Spinal cord (tissue), 10 donors: Measurements from ENCODE around the gene KRTAP9-9. TPM values are rescaled to one million over a fixed set of nuclear protein-coding genes. Genes with fewer than 3 reads are reported as not detected.
A peak's percentile ranks its signal among the peaks of the same experiment; 100 is the strongest.

Source experiments
- DNase-seq, 6 donors: peaks; one replicate each; pipeline versions ENCODE4 v3.0.0 to v3.0.0-alpha.2; 2013 to 2015; ENCODE audit warnings: low spot score in 6 of 6, low read depth in 4 of 6
- H3K27ac ChIP-seq: one replicate; pipeline ENCODE4 v1.5.1; 2013; ENCODE audit warnings: low read depth, low read length, control low read depth
- H3K27me3 ChIP-seq: one replicate; pipeline ENCODE4 v1.6.1; 2013; ENCODE audit warnings: low read length; ENCODE audit not compliant: control insufficient read depth, insufficient read depth
- H3K36me3 ChIP-seq: one replicate; pipeline ENCODE4 v1.6.1; 2013; ENCODE audit warnings: low read length; ENCODE audit not compliant: control insufficient read depth, insufficient read depth
- H3K4me1 ChIP-seq: one replicate; pipeline ENCODE4 v1.6.1; 2013; ENCODE audit warnings: low read length; ENCODE audit not compliant: control insufficient read depth, insufficient read depth
- H3K4me3 ChIP-seq: one replicate; pipeline ENCODE4 v1.5.1; 2013; ENCODE audit warnings: low read depth, low read length, control low read depth
- H3K9me3 ChIP-seq: one replicate; pipeline ENCODE4 v1.6.1; 2013; ENCODE audit warnings: low read length; ENCODE audit not compliant: control insufficient read depth, insufficient read depth
- WGBS: methylation state at CpG from one replicate; pipeline ENCODE4 v1.1.5; 2013; ENCODE audit warnings: missing lambda C conversion rate; ENCODE audit not compliant: insufficient coverage; 5-methylcytosine and 5-hydroxymethylcytosine counted together
- polyA plus RNA-seq, 2 donors: library from polyadenylated mRNA; unstranded; fragments of 120-200 nt; gene quantifications; one replicate each; pipeline ENCODE4 v1.2.1, GENCODE V29; 2013; ENCODE audit not compliant: insufficient read length in 2 of 2
- total RNA-seq, 2 donors: library from RNA; depleted of rRNA in 1 of 2; stranded (reverse); fragments of 120-200 nt in 1 of 2; fragments of >200 nt in 1 of 2; gene quantifications; one replicate each; pipeline versions ENCODE4 v1.2.3 to v1.2.4, GENCODE V29; 2013 to 2014
- donor health status: healthy.

KRTAP9-9 gene
- total and polyA plus RNA-seq, 4 donors = not detected

- Histone ChIP-seq H3K9me3 (no peaks in the 10 kb centered on the region), H3K4me3 (no peak overlapping the region), H3K27me3 (no peaks in the 10 kb centered on the region), H3K36me3 (no peaks in the 10 kb centered on the region), H3K4me1 (no peaks in the 10 kb centered on the region), H3K27ac (no peak overlapping the region)
- WGBS = 100% methylated on average over 1 of the region's 3 CpGs
- DNase-seq = no peak
These were observed 31.9 kb downstream of the KRTAP9-9 start for GRCh38 chr17:41287050-41287449.

GRCh38 chr17:41294016-41294415, 38.8 kb downstream of the KRTAP9-9 start:
- no peak for DNase-seq
- no peaks in the 10 kb centered on the region for H3K9me3 ChIP-seq
- H3K4me3 ChIP-seq = no peak overlapping the region
- WGBS = 75% methylated on average over 1 of the region's 1 CpG
- H3K4me1 ChIP-seq = no peaks in the 10 kb centered on the region
- no peaks in the 10 kb centered on the region for H3K36me3 ChIP-seq
- H3K27ac ChIP-seq = no peak overlapping the region
- no peaks in the 10 kb centered on the region for H3K27me3 ChIP-seq

GRCh38 chr17:41296846-41297245, 41.7 kb downstream of the KRTAP9-9 start:
- peak in 1 of 6 donors; percentile 78 for DNase-seq
- peaks cover 1% of the 10 kb centered on the region for H3K9me3 ChIP-seq
- H3K4me3 ChIP-seq = no peak overlapping the region
- no peaks in the 10 kb centered on the region for H3K27me3 ChIP-seq
- H3K27ac ChIP-seq = no peak overlapping the region
- H3K36me3 ChIP-seq = no peaks in the 10 kb centered on the region
- no CpG with 5 or more reads among the region's 1 CpG for whole genome bisulfite sequencing
- H3K4me1 ChIP-seq = no peaks in the 10 kb centered on the region

- no peak for DNase-seq
- H3K4me1 ChIP-seq = no peaks in the 10 kb centered on the region
- no peak overlapping the region for H3K27ac ChIP-seq
- peaks cover 1% of the 10 kb centered on the region for H3K9me3 ChIP-seq
- H3K36me3 ChIP-seq = no peaks in the 10 kb centered on the region
- WGBS = 78% methylated on average over 12 of the region's 20 CpGs
- no peak overlapping the region for H3K4me3 ChIP-seq
- no peaks in the 10 kb centered on the region for H3K27me3 ChIP-seq
These were observed 43.4 kb downstream of the KRTAP9-9 start for GRCh38 chr17:41298458-41299135.

GRCh38 chr17:41301204-41301790, 46.1 kb downstream of the KRTAP9-9 start:
- Histone ChIP-seq H3K27me3 (no peaks in the 10 kb centered on the region), H3K36me3 (no peaks in the 10 kb centered on the region), H3K9me3 (peaks cover 1% of the 10 kb centered on the region), H3K4me1 (no peaks in the 10 kb centered on the region), H3K4me3 (no peak overlapping the region), H3K27ac (no peak overlapping the region)
- WGBS = 82% methylated on average over 4 of the region's 5 CpGs
- no peak for DNase-seq

GRCh38 chr17:41301916-41302901, 47.0 kb downstream of the KRTAP9-9 start, which contains the start of gene KRTAP29-1:
Gene KRTAP29-1 (minus strand): TSS chr17:41302851. CDS start chr17:41302851, 0 bp downstream.
- Histone ChIP-seq H3K4me1 (no peaks in the 10 kb centered on the region), H3K27ac (no peak within 1 kb of the TSS), H3K9me3 (peaks cover 1% of the 10 kb centered on the region), H3K27me3 (no peaks in the 10 kb centered on the region), H3K4me3 (no peak within 1 kb of the TSS), H3K36me3 (no peaks in the 10 kb centered on the region)
- WGBS = 66% methylated on average over 11 of the region's 11 CpGs
- peak in 2 of 6 donors; percentile 55 to 96 for DNase-seq

GRCh38 chr17:41302981-41303380, 47.8 kb downstream of the KRTAP9-9 start:
- 67% methylated on average over 3 of the region's 4 CpGs for WGBS
- peak in 1 of 6 donors; percentile 21 for DNase-seq
- peaks cover 6% of the 10 kb centered on the region for H3K4me1 ChIP-seq
- H3K4me3 ChIP-seq = no peak overlapping the region
- H3K36me3 ChIP-seq = no peaks in the 10 kb centered on the region
- H3K27ac ChIP-seq = no peak overlapping the region
- H3K27me3 ChIP-seq = no peaks in the 10 kb centered on the region
- peaks cover 1% of the 10 kb centered on the region for H3K9me3 ChIP-seq

- no peak overlapping the region for H3K4me3 ChIP-seq
- peaks cover 1% of the 10 kb centered on the region for H3K9me3 ChIP-seq
- 67% methylated on average over 3 of the region's 12 CpGs for WGBS
- DNase-seq = peak in 1 of 6 donors; percentile 20
- no peaks in the 10 kb centered on the region for H3K36me3 ChIP-seq
- peaks cover 17% of the 10 kb centered on the region for H3K4me1 ChIP-seq
- no peak overlapping the region for H3K27ac ChIP-seq
- H3K27me3 ChIP-seq = no peaks in the 10 kb centered on the region
These were observed 48.9 kb downstream of the KRTAP9-9 start for GRCh38 chr17:41304091-41304490.
